GM21390 (cell line): ENCODE data around the gene DSG3.
"Not testable (repeated sequence)": the region's sequence is repeated elsewhere in the genome, so short reads cannot be mapped to it uniquely, and the experiment has no call there.

Experiments used
- ATAC-seq: cut with Tn5 transposase; IDR thresholded peaks from one replicate; pipeline ENCODE4 v1.9.1; 2021; ENCODE audit not compliant: unreplicated experiment

The DSG3 gene

DNA sequence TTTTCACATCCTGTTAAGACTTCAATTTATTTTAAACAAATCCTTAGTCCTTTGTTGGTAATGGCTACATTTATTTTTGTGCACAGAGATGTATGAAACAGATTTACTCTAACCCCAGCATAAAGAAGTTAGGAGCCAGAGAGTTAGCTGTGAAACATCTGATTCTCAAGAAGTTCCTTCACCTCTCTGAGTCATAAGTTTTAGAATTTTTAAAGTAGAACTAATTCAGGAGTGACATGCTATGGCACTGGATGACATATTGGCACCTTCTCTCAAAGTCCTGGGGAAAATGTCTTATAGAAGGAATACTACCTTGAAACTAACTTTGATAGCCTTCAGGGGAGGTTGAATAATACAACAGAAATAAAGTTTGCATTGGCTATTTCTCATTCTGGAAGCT, 44.0 kb downstream of the DSG3 start:
- ATAC-seq = no peak

DNA sequence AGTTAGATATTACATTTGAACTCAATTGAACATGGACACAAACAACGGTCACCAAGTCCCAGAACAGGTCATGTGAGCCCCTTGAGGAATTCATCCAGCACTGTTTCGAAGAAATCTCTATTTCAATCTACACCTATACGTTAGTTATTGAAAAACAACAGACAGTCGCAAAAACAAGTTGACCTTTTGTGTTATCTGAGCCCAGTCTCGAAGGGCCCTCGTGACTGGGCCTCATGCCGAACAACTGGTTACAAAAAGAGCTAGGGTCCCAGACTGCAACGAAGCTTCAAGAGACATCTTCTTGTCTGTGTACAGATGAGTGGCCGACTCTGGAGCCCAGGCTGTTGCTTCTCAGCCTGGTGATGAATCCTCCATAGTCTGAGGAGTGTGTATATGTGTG, 45.1 kb downstream of the DSG3 start:
- ATAC-seq = no peak

DNA sequence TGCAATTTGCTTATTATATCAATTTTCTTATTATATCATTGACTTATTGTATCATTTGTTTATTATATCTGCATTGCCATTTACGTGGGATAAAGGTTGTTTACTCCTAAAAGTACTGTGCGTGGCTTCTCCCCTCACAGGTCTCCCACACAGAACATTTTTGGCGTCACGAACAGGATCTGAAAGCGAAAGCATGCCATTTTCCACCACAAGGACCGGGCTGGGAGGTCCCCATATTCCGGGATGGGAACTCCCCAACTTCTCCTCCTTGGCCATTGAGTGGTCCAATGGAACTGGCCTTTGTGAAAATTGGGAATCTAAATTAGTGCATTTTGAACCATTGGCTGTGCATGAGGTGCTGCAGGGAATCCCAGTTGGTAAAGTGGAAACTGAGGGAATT, 45.6 kb downstream of the DSG3 start:
- ATAC-seq = no peak

DNA sequence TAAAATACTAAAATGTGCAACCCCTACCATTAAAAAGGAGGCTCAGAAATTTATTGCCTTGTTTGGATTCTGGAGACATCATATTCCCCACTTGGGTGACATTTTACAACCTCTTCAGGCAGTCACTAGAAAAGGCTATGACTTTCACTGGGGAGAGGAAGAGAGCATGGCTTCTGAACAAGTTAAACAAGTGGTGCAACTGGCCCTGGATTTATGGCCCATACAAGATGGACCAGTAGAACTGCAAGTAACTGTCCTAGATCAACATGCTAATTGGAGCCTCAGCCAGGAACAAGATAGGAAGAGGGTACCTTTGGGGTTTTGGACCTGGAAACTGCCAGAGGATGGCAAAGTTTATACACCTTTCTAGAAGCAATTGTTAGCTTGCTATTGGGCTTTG, 46.4 kb downstream of the DSG3 start:
- no peak for ATAC-seq

DNA sequence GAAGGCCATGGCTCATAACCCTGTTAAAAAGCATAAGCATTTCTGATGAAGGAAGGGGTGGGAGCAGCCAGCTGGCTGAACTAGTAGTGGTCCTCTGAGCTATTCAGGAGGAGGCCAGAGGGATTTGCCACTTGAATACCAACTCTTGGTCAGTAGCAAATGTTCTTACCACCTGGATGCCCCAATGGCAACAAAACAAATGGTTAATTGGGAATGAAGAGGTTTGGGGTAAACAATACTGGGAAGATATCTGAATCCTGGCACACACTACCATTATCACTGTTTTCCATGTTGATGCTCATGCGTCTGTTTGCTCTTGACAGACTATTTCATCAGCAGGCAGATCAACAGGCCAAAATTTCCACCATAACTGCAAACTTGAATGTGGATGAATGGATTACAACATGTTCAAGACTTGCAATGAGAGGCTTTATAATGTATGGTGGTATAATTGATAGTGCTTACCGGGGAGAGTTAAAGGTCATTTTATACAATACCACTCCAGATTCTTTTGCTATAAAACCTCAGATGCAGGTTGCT, 47.2 kb downstream of the DSG3 start:
- not testable (repeated sequence) for ATAC-seq

DNA sequence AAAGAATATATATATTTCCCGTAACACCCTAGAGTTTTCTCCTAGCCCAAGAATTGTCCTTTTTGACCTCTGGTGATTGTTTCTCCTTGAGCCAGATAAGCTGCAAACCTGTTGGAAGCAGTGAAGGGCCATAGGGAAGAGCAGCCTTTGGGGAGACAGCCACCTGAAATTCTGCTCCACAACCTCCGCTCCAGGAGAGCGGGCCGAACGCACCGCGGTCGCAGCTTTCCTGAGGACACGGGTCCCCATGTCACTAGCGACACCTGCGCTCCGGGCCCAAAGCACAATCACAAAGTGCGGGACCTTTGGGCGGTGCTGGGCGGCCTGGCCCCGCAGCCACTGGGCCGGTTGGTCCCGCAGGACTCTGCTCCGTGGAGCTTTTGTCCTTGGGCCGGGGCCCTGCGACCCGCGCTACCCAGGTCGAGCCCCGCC, 49.9 kb downstream of the DSG3 start:
- ATAC-seq = no peak

DNA sequence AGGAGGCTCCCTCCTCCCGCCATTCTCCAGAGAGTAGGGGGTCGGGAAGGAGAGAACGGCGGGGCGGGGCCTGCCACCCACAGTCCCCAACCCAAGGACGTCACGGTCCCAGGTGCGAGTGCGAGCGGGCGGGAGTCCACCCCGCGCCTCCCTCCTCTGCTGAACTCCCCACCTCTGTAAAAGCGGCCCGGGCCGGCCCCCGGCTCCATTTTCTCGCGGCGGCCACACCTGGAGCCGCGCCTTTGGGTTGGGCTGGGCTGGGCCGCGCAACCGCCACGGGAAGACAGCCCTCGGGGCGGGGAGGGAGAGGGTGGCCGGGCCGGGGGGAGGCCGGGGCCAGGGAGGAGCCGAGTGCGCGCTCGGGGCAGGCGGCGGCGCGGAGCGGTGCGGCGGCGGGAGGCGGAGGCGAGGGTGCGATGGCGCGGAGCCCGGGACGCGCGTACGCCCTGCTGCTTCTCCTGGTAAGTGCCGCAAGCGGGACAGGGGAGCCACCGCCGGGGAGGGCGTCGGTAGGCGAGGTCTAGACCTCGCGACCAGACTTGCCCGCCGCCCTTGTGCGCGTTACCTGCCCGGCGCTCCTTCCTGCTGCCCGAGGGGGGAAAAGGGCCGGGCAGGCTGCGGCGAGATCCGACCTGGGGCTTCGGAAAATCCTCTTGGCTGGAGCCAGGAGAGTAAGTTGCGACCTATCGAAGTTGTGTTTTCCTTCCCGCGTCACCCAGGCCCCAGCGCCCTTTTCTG, 50.5 kb downstream of the DSG3 start, which contains the start of gene DSG2:
TSS of gene DSG2 (plus strand) at position 342 of the 738 bp plus-strand sequence. CDS start at position 417, 75 bp downstream.
- peak; percentile 44 for ATAC-seq

DNA sequence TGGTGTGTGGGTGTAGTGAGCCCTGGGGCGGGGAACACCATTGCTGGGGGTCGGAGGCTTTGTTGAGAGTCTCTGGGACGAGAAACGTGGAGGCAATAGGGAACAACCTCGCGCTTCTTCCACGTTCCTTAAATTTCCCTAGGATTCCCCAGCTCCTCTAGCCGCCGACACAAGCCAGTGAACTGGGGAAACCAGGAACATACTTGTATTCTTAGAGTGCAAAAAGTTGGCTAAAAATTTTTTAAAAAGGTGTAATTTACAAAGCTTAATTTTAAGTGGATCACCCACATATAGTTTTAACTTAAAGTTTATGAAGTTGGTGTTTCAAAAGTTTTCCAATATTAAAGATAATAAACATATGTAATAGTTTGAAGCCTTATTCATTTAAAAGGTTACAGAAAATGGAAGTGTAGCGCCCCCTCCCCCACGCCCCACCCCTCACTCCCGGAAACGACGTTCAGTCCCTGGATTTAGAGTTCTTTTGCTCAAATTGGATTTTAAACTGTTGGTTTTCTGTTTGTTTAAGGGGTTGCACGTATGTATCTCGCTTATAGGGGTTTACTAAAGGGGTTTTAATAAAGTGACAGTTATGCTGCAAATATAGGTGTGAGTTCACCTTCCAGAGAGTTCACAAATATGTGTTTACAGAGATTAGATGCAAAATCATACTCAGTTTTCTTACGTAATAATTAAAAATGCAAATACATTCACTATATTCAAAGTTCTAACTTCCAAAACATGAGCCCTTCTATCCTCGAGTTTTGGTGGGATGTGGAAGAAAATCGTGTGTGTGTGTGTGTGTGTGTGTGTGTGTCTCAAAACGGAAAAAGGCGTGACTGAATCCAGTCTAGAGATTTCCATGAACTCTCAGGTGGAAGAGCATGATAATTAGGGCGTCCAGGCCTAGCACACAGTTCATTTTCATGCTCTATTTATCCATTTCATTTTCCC, 51.3 kb downstream of the DSG3 start:
- ATAC-seq = no peak

DNA sequence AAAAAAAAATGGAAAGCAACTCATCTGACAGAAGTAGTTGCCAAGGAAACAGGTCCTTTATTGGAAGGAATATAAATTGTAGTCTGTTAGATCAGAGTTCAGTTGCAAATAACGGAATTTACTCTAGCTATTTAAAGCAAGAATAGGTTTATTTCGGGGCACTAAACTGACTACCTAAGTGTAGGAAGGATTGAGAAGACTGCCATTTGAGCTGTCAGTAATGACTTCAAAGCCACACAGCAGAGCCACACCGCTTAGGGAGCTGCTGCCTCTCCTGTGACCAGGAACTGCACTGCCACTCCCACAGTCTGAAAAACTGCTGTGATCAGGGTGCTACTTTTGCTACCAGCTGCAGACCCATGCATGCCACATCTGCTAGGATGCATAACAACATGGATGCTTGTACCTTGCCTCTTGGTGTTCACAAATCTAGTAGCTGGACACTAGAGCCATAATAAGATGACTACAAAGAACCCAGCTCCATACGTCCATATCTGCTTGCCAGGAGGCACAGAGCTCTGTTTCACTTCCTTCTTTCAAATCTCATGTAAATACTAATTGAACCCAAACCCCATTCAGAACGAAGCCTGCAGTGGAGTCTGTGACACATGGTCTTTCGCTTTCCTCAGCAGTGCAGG, 52.6 kb downstream of the DSG3 start:
- ATAC-seq = peak; percentile 91

DNA sequence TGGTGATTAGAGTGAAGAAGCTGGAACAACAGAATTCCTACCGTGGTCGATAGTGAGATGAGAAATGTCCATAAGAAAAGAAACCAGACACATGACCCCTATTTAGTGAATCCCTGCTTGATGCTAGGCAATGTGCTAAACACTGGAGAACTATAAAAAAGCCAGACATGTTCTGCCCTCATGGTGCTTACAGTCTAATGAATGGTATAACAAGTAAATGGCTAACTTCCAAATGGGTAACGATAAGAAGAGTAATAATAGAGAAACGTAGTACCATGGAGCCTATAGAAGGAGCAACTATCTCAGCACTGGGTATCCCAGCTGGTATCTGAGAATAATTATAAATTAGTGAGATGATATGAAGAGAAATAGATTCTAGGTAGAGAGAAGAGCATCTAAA, 55.5 kb downstream of the DSG3 start:
- ATAC-seq = no peak

DNA sequence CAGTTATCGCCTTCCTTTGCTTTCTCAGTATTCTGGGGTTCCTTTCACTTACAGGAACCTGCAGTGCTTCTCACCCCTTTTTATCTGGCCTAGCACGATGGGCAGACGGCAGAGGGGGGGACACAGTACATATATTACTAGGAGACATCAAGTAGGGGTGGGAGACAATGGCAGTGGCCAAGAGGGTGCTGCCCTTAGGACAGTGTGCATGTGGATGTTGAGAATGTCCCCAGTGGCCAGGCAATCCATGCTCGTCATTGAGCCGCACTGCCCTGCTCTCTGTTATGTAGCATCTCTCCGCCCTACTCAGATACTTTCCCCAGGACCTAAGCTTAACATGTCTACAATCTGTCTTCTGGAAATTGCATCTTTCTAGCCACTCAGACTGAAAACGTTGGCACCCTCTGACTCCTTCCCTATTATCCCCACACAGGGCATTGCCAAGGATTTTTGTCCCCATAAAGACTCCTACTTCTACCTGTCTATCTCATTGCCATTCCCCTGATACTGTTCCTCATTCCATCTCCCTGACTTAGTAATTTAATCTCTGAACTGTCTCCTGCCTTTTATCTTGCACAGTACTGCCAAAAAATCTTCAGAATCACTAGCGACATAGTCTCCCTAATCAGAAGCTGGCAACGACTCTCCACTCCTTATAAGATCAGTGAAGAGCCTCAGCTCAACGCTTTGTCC, 57.1 kb downstream of the DSG3 start:
- ATAC-seq = no peak

DNA sequence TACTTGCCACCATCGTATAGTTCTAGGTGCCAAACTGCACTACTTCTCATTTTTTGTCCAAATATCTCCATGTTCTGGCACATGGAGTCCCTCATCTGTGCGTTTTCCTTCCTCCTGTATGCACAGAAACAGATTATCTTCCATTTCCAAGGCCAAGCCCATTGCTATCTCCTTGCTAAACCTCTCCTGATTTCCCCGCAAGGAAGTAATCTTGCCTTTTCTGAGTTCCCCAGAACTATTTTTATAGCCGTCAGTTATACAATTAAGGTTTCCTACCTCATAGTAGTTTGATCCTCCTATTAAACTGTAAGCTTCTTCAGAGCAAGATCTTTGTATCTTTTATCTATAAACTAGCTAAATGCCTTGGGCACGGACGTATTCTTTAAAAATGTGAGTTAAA, 57.6 kb downstream of the DSG3 start:
- ATAC-seq = no peak

DNA sequence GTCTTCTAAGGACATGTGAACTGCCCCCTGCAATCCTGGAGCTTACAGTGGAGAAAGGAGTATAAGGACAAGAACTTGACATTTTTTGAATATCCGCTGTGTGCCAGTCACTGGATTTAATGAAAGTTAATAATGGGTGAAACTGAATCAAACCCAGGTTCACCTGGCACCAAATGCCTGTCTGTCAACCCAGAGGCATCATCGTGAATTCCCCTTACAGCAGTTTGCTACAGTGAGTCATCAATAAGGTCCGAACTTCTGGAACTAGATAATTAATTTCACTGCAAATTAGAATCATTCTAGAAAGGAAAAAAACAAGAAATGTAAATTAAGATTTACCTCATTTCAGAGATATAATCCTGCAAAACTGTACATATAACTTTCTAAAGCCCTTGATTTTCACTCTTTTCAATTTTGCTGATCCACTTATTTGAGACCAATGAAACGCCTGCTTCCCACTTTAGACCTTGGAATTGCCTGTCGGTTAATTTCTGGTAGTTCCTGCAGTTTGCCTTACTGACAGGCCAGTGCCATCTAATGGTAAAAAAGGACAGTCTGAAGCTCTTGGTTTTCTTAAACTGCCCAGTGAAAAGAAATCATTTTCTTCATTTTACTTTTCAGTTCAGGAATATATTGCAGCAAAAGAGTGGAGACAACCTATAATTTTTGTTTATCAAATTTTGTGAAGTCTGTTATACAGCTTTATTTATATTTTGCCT, 58.6 kb downstream of the DSG3 start:
- ATAC-seq = no peak

DNA sequence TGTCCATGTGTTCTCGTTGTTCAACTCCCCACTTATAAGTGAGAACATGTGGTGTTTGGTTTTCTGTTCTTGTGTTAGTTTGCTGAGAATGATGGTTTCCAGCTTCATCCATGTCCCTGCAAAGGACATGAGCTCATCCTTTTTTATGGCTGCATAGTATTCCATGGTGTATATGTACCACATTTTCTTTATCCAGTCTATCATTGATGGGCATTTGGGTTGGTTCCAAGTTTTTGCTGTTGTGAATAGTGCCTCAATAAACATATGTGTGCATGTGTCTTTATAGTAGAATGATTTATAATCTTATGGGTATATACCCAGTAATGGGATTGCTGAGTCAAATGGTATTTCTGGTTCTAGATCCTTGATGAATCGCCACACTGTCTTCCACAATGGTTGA, 59.6 kb downstream of the DSG3 start:
- ATAC-seq = not testable (repeated sequence)

DNA sequence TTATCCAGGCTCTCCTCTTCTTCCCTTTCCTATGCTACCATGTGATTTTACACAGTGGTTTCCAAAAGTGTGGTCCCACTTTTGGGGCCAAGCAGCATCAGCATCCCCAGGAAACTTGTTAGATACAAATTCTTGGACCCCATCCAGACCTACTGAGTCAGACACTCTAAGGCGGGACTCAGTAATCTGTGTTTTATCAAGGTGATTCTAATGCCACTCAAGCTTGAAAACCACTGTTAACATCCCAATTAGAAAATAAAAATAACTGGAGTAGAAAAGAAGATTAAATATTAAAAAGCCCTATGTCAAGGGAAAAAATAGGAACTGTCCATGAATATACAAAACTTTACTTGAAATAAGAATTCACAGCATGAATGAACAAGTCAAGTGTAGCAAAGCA, 61.2 kb downstream of the DSG3 start:
- ATAC-seq = no peak

DNA sequence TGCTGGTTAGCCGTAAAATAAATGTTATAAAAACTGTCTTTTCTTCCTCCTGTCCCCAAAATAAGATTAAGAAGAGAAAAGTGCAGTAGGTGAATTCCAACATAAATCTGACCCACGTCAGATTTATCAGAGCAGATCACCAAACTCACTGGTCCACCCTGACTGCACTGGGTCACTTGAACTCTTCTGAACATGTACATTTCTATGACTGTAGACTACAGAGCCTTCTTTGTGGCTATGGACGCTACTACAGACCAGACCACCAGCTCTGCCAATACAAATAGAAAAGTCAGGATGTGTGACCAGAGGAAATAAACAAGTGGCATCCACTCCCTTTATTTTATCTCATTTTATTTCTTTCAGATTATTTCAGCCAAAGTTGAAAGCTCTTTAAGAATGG, 62.0 kb downstream of the DSG3 start:
- no peak for ATAC-seq

DNA sequence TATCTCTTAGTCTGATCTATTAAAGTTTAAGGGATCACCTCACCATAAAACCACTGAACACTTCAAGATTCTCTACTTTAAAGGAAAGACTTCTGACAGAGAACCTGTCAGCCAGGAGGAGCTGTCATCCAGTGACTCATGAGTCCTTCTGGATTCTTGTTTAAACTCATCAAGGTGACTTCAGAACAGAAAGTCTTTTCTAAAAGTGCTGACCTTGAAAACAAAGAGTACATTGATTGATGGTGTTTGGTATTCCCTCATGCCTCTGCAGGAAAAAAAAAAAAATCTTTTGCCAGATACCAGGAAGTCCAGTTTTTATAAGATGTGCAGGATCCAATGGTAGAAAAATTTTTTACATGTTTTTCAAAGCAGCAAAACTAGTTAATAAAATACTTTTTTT, 62.8 kb downstream of the DSG3 start:
- no peak for ATAC-seq

DNA sequence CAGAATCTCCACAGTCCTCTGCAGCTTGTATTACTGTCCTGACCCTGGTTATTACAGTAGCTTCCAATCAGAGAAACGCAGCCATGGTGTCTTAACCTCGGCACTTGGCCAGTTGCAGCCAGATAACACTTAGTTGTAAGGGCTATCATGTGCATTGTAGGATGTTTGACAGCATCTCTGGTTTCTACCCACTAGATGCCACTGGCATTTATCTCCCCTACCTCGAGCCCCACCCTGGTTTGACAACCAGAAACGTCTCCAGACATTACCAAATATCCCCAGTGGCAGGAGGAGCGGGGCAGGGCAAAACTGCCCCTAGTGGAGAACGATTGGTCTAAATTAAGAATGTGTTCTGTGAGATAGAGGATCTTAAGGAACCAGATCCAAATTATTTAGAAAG, 63.6 kb downstream of the DSG3 start:
- ATAC-seq = no peak

DNA sequence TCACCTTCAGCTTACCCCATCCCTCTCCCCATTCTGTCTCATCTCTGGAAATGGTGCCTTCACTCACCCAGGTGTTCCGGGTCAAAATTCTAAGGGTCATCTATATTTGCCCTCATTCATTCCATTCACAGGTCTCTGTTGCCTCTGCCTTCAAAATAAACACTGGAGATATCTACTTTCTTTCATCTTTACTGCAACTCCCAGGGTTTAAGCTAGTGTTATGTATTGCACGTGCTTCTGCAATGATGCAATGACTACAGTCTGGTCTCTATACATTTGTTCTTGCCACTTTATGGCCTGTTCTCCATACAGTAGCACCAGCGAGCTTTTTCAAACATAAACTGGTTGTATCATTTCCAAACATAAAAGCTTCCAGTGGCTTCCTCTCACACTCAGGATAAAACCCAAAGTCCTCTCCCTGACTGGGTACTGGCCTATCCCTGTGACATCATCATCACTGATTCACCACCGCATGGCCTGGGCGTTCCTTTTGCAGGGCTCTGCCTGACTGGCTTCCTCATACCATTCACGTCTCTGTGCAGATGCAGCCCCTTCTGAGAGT, 64.7 kb downstream of the DSG3 start:
- no peak for ATAC-seq
